Measurements from ENCODE around the gene ZDHHC24.

DNA sequence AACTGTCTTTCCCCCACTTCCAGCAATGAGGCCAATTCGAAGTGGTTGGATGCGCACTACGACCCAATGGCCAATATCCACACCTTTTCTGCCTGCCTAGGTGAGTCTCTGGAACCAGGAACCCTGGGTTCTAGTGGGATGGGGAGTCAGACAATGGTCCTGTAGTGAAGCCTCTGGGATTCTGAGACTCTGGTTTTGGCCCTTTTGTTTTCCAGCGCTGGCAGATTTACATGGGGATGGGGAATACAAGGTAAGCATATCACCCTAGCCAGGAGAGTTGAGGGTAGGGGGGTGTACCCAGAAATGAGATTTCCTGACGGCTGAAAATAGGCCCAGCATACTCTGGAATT, 34.9 kb downstream of the ZDHHC24 start:
- TF ChIP-seq, protein P1, sequence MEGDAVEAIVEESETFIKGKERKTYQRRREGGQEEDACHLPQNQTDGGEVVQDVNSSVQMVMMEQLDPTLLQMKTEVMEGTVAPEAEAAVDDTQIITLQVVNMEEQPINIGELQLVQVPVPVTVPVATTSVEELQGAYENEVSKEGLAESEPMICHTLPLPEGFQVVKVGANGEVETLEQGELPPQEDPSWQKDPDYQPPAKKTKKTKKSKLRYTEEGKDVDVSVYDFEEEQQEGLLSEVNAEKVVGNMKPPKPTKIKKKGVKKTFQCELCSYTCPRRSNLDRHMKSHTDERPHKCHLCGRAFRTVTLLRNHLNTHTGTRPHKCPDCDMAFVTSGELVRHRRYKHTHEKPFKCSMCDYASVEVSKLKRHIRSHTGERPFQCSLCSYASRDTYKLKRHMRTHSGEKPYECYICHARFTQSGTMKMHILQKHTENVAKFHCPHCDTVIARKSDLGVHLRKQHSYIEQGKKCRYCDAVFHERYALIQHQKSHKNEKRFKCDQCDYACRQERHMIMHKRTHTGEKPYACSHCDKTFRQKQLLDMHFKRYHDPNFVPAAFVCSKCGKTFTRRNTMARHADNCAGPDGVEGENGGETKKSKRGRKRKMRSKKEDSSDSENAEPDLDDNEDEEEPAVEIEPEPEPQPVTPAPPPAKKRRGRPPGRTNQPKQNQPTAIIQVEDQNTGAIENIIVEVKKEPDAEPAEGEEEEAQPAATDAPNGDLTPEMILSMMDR (IDR thresholded peaks at IDR 0.05): no peak
- TF ChIP-seq POLR2A (IDR thresholded peaks at IDR 0.05): no peak
